Kidney tubule cell (primary cell): Measurements from ENCODE around the gene PLEKHG3.

ENCODE experiments used
- DNase-seq: peaks from one replicate; pipeline ENCODE4 v3.0.0-alpha.2; 2018; ENCODE audit warnings: low spot score

Gene PLEKHG3

DNA sequence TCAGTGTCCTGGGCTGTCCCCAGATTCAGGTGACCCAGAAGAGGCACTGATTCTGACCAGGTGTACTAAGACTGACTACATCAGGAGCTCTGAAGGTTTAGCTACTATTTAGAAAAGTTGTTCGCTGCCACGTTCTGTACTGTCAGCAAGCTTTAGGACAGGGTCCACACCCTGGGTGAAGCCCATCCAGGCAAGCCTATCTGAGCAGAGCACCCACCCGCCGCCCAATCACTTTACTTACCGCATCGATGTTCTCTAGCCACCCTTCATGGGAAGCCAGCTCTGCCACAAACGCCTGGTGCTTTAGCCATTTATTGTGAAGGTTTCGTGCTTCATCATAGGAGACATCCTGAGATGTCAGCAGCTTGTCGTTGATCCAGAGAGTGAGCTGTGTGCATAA, 79.8 kb downstream of the PLEKHG3 start:
- DNase-seq = no peak

GRCh38 chr14:64786296-64787149, 82.3 kb downstream of the PLEKHG3 start:
- DNase-seq = no peak

DNA sequence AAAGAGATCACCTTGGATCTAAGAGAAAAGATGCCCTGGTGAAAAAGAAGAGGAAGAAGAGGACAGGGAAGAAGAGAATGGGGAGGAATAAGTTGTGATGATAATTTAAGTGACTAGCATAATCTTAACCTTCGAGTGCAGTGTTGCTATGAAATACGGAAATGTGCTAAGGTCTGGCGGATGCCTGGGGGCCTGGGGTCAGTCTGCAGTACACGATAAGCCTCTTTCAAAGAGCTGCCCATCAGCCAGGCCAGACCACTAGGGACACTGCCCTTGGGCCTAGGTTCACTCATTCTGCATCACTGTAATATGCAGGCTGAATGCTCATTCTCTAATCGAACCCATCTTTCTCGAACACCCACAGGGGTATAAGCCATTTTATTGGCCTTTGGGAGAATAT, 83.4 kb downstream of the PLEKHG3 start:
- no peak for DNase-seq

- peak; percentile 83 for DNase-seq
Measured at GRCh38 chr14:64788706-64789105, 84.5 kb downstream of the PLEKHG3 start.

DNA sequence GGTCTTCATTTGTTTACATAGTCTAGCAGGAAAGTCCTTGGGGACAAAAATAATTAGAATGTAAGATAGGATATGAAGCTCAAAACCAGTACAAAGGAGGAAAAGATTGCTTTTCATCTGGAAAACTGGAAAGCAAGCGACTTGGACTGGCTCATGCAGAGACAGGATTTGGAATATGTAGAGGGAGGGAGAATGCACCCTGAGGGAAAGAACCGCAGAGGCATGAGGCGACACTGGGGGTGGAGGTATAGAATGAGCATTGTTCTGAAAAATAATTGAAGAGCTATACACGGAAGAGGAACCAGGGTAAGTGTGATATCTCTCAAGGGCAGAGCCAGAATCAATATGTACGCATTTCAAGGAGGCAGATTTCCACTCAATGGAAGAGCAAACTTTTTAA, 85.5 kb downstream of the PLEKHG3 start:
- DNase-seq = no peak

- DNase-seq = no peak
Measured at GRCh38 chr14:64790478-64790877, 86.3 kb downstream of the PLEKHG3 start.

GRCh38 chr14:64792231-64792630, 88.0 kb downstream of the PLEKHG3 start:
- DNase-seq = no peak

- DNase-seq = no peak
Measured at GRCh38 chr14:64792871-64793560, 88.8 kb downstream of the PLEKHG3 start.

DNA sequence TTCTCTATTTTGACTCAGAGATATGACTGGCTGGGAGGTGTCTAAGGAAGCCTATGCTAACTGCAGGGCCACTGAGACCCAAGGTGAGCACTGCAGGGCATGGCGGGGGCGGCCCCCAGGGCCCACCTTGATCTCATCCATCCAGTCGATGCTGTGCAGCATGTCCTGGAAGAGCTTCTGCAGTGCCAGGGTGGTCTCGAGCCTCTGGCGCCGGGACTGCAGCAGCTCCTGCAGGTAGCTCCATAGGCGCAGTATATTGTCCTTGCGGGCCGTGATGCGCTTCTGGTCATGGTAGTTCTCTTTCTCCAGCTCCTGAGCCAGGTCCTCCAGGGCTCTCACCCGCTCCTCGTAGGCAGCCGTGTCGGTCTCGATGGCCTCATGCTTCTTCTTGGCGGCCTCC, 91.0 kb downstream of the PLEKHG3 start:
- no peak for DNase-seq

GRCh38 chr14:64795921-64796320, 91.7 kb downstream of the PLEKHG3 start:
- no peak for DNase-seq

GRCh38 chr14:64796369-64796768, 92.1 kb downstream of the PLEKHG3 start:
- DNase-seq = no peak

- no peak for DNase-seq
Measured at GRCh38 chr14:64799555-64799954, 95.3 kb downstream of the PLEKHG3 start.
